Fibroblast of lung (primary cell): ENCODE measurements around the gene OR4D10.

Source experiments
- CTCF ChIP-seq, 2 donors: IDR thresholded peaks in 1 of 2; conservative IDR thresholded peaks in 1 of 2; 1 replicate in 1 of 2; 2 replicates in 1 of 2; pipeline ENCODE4 v1.5.1; 2011 to 2012; ENCODE audit warnings: low read length in 2 of 2, control low read depth in 1 of 2, inconsistent platforms in 1 of 2, low read depth in 1 of 2, mild to moderate bottlenecking in 1 of 2
- EZH2 ChIP-seq: IDR thresholded peaks from 2 replicates; pipeline ENCODE4 v1.5.1; 2012; ENCODE audit warnings: low read length, control low read depth, mild to moderate bottlenecking; ENCODE audit errors: missing control alignments

- TF ChIP-seq CTCF (conservative IDR thresholded peaks at IDR 0.05 in 1 of 2, IDR thresholded peaks at IDR 0.05 in 1 of 2; ENCODE audit: low read depth in 1 of 2, low read length in 2 of 2) (no peak), EZH2 (no peak)
These were observed 49.3 kb upstream of the OR4D10 start for GRCh38 chr11:59423835-59424234.
